ENCODE data around the gene SLFN5.

DNA sequence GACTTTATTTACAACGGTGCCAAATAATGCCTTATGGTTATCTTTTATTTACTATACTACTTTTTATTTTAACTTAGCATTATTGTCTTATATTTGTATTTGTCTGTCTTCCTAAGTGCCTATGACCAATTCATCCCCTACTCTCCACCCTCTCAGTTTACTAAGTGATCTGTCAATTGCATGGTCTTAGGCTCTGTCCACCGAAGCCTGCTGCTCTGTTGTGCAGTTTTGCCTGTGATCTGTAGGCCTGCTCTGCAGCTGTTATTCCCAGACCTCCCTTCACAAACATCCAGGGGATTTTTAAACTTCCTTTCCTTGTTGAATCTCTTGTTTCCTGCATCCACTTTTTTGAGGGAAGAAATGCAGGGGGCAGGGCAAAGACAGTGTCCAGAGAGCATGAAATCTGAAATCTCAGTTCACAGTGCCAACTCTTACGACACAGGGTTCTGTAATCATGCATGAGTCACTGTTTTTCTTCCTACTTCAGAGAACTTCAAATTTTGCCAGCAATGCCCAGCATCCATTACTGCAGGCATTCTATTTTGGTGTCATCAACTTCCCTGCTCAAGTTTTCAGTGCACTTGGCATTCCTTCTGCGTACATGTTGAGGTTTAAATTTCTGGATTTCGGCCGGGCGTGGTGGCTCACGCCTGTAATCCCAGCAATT, 11.4 kb downstream of the SLFN5 start:
- TF ChIP-seq, protein P1, sequence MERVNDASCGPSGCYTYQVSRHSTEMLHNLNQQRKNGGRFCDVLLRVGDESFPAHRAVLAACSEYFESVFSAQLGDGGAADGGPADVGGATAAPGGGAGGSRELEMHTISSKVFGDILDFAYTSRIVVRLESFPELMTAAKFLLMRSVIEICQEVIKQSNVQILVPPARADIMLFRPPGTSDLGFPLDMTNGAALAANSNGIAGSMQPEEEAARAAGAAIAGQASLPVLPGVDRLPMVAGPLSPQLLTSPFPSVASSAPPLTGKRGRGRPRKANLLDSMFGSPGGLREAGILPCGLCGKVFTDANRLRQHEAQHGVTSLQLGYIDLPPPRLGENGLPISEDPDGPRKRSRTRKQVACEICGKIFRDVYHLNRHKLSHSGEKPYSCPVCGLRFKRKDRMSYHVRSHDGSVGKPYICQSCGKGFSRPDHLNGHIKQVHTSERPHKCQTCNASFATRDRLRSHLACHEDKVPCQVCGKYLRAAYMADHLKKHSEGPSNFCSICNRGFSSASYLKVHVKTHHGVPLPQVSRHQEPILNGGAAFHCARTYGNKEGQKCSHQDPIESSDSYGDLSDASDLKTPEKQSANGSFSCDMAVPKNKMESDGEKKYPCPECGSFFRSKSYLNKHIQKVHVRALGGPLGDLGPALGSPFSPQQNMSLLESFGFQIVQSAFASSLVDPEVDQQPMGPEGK (CRISPR knock-in tag; IDR thresholded peaks at IDR 0.05; ENCODE audit: borderline replicate concordance) = no peak
- TF ChIP-seq PPARA (CRISPR knock-in tag; IDR thresholded peaks at IDR 0.05; ENCODE audit: borderline replicate concordance) (no peak), ZNF70 (CRISPR knock-in tag; IDR thresholded peaks at IDR 0.05) (no peak)

Measured in SK-N-SH treated with all-trans-retinoic acid at 6 μM for 48 hours (cell line).